ENCODE results near the gene PAK4.
"Not testable (repeated sequence)": the region's sequence is repeated elsewhere in the genome, so short reads cannot be mapped to it uniquely, and the experiment has no call there.

PAK4 gene

DNA sequence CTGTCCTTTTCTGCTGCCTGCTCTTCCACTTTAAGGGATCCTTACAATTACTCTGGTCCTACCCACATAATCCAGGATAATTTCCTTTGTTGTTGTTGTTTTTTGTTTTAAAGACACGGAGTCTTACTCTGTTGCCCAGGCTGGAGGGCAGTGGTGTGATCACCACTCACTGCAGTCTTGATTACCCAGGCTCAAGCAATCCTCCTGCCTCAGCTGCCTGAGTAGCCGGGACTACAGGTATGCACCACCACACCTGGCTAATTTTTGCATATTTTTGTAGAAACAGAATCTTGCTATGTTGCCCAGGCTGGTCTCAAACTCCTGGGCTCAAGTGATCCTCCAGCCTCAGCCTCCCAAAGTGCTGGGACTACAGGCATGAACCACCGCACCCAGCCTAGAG, 89.7 kb downstream of the PAK4 start:
- H3K4me3 ChIP-seq (ENCODE audit: low read depth in 1 of 5, low read length in 5 of 5); H3K9ac ChIP-seq (ENCODE audit: low read length in 5 of 5); H3K4me1 ChIP-seq (ENCODE audit: control insufficient read depth in 5 of 5, insufficient read depth in 5 of 5, low read length in 5 of 5); H3K27me3 ChIP-seq (ENCODE audit: control insufficient read depth in 5 of 5, insufficient read depth in 4 of 5, low read length in 5 of 5); H3K9me3 ChIP-seq (ENCODE audit: control insufficient read depth in 5 of 5, low read length in 5 of 5); H3K36me3 ChIP-seq (ENCODE audit: control insufficient read depth in 5 of 5, insufficient read depth in 5 of 5, low read length in 5 of 5); H3K27ac ChIP-seq (ENCODE audit: low read depth, low read length): not testable (repeated sequence)

DNA sequence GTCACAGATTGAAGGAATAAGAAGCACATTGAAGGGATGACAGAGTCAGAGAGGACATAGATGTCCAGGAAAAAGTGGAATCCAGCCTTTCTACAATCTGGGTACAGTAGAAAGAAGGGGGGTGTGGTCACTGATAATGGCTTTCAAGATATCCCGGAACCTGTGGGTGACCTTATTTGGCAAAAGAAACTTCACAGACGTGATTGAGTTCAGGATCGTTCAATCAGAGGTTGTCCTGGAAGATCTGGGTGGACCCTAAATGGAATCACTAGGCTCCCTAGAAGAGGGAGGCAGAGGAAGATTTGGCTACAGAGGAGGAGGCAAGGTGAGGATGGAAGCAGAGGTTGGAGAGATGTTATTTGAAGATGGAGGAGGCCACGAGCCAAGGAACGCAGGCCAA, 91.5 kb downstream of the PAK4 start:
- Histone ChIP-seq H3K36me3 (ENCODE audit: control insufficient read depth in 5 of 5, insufficient read depth in 5 of 5, low read length in 5 of 5) (no peaks in the 10 kb centered on the region), H3K27me3 (ENCODE audit: control insufficient read depth in 5 of 5, insufficient read depth in 4 of 5, low read length in 5 of 5) (peaks cover 0 to 4% (median 2%) of the 10 kb centered on the region in 5 donors), H3K9me3 (ENCODE audit: control insufficient read depth in 5 of 5, low read length in 5 of 5) (peaks cover 0 to 7% (median 6%) of the 10 kb centered on the region in 5 donors)

DNA sequence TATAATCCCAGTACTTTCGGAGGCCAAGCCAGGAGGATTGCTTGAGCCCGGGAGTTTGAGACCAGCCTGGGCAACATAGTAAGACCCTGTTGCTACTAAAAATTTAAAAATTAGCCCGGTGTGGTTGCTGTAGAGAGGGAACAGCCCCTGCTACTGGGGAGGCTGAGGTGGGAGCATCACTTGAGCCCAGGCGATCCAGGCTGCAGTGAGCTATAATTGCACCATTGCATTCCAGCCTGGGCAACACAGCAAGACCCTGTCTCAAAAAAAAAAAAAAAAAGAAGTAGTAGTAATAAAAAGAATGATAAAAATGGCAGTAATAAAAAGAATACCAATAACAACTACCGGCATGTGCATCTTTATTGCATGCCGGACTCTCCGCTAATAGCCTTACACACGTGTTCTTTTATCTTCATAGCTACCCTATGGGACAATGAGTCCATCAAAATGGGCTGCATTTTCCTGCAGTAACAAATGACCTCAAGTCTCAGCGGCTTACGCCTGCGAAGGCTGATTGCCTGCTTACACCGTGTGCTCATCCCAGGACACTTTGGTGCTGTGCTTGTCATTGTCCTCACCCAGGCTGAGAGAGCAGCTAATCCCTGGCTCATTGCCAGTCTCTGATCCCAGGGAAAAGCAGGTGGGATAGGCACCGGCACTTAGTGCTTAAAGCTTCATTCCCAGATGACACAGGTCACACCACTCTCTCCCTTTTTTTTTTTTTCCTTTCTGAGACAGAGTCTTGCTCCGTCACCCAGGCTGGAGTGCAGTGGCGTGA, 92.8 kb downstream of the PAK4 start:
- H3K27me3 ChIP-seq (ENCODE audit: control insufficient read depth in 5 of 5, insufficient read depth in 4 of 5, low read length in 5 of 5), result peaks cover 0 to 4% (median 2%) of the 10 kb centered on the region in 5 donors
- H3K27ac ChIP-seq (ENCODE audit: low read depth, low read length), result no peak overlapping the region
- H3K9ac ChIP-seq (ENCODE audit: low read length in 5 of 5), result no peak overlapping the region
- H3K4me1 ChIP-seq (ENCODE audit: control insufficient read depth in 5 of 5, insufficient read depth in 5 of 5, low read length in 5 of 5), result peaks cover 0 to 4% (median 0%) of the 10 kb centered on the region in 5 donors
- H3K4me3 ChIP-seq (ENCODE audit: low read depth in 1 of 5, low read length in 5 of 5), result no peak overlapping the region
- H3K36me3 ChIP-seq (ENCODE audit: control insufficient read depth in 5 of 5, insufficient read depth in 5 of 5, low read length in 5 of 5), result no peaks in the 10 kb centered on the region
- H3K9me3 ChIP-seq (ENCODE audit: control insufficient read depth in 5 of 5, low read length in 5 of 5), result peaks cover 0 to 7% (median 6%) of the 10 kb centered on the region in 5 donors

More for the DNA sequence above, 91.5 kb downstream of the PAK4 start:
- Histone ChIP-seq H3K4me3 (ENCODE audit: low read depth in 1 of 5, low read length in 5 of 5) (no peak overlapping the region), H3K9ac (ENCODE audit: low read length in 5 of 5) (no peak overlapping the region), H3K4me1 (ENCODE audit: control insufficient read depth in 5 of 5, insufficient read depth in 5 of 5, low read length in 5 of 5) (peaks cover 0 to 4% (median 0%) of the 10 kb centered on the region in 5 donors), H3K27ac (ENCODE audit: low read depth, low read length) (no peak overlapping the region)

DNA sequence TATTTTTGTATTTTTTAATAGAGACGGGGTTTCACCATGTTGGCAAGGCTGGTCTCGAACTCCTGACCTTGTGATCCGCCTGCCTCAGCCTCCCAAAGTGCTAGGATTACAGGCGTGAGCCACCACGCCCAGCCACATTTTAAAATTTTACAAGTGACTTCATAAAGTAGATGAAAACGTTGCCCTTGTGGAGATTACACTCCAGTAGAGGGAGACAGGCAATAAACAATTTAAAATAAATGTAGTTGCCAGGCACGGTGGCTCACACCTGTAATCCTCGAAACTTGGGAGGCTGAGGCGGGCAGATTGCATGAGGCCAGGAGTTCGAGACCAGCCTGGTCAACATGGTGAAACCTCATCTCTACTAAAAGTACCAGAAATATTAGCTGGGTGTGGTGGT, 93.5 kb downstream of the PAK4 start:
- H3K27me3 ChIP-seq (ENCODE audit: control insufficient read depth in 5 of 5, insufficient read depth in 4 of 5, low read length in 5 of 5); H3K36me3 ChIP-seq (ENCODE audit: control insufficient read depth in 5 of 5, insufficient read depth in 5 of 5, low read length in 5 of 5): not testable (repeated sequence)

DNA sequence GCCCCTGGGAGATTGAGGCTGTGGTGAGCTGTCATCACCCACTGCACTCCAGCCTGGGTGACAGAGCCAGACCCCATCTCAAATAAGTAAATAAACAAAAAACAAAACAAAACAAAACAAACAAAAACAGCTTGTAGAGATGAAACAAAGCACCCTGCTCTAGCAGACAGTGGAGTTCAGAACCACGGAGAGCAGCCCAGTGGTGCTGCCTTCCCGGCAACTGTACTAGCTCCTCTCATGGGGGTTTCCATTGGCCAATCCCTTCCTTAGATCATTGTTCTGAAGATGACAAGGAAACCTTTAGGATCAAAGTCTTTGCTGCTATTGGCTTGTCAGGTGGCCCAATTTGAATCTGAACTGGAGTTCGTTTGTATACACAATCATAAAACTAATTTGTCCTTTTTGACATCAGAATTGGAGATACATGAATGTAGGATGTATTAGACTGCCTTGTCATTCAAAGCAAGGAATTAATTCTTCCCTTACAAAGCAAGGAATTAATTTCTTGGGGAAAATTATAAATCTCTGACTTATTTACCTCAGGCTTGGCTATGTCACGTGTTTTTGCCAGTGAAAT, 98.2 kb downstream of the PAK4 start:
- peaks cover 0 to 5% (median 2%) of the 10 kb centered on the region in 5 donors for H3K27me3 ChIP-seq (ENCODE audit: control insufficient read depth in 5 of 5, insufficient read depth in 4 of 5, low read length in 5 of 5)
- H3K9ac ChIP-seq (ENCODE audit: low read length in 5 of 5), result no peak overlapping the region
- no peaks in the 10 kb centered on the region for H3K4me1 ChIP-seq (ENCODE audit: control insufficient read depth in 5 of 5, insufficient read depth in 5 of 5, low read length in 5 of 5)
- no peaks in the 10 kb centered on the region for H3K9me3 ChIP-seq (ENCODE audit: control insufficient read depth in 5 of 5, low read length in 5 of 5)
- H3K36me3 ChIP-seq (ENCODE audit: control insufficient read depth in 5 of 5, insufficient read depth in 5 of 5, low read length in 5 of 5), result no peaks in the 10 kb centered on the region
- H3K4me3 ChIP-seq (ENCODE audit: low read depth in 1 of 5, low read length in 5 of 5), result no peak overlapping the region
- no peak overlapping the region for H3K27ac ChIP-seq (ENCODE audit: low read depth, low read length)

More for the DNA sequence above, 93.5 kb downstream of the PAK4 start:
- not testable (repeated sequence) for H3K4me1 ChIP-seq (ENCODE audit: control insufficient read depth in 5 of 5, insufficient read depth in 5 of 5, low read length in 5 of 5); H3K9me3 ChIP-seq (ENCODE audit: control insufficient read depth in 5 of 5, low read length in 5 of 5); H3K27ac ChIP-seq (ENCODE audit: low read depth, low read length); H3K9ac ChIP-seq (ENCODE audit: low read length in 5 of 5); H3K4me3 ChIP-seq (ENCODE audit: low read depth in 1 of 5, low read length in 5 of 5)

DNA sequence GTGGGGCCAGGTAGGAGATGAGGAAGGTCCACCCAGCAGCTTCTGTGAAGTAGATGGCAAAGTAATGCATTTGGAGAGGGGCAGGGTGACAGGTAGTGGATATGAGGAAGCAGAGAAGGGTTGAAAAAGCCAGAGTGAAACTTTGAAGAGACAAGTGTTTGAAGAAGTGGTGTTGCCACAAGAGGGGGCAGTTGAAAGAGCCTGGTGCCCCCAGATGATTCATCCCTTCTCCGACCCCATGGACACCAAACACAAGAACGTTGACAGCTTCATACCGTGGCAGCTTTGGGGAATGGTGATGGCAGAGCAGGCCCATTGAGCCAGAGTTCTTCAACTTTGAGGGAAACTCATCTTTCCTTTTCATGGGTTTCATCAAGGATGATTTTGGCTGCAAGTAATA, 99.3 kb downstream of the PAK4 start:
- H3K4me1 ChIP-seq (ENCODE audit: control insufficient read depth in 5 of 5, insufficient read depth in 5 of 5, low read length in 5 of 5), result no peaks in the 10 kb centered on the region
- H3K27ac ChIP-seq (ENCODE audit: low read depth, low read length), result no peak overlapping the region
- no peak overlapping the region for H3K9ac ChIP-seq (ENCODE audit: low read length in 5 of 5)
- H3K4me3 ChIP-seq (ENCODE audit: low read depth in 1 of 5, low read length in 5 of 5), result no peak overlapping the region
- no peaks in the 10 kb centered on the region for H3K36me3 ChIP-seq (ENCODE audit: control insufficient read depth in 5 of 5, insufficient read depth in 5 of 5, low read length in 5 of 5)
- H3K27me3 ChIP-seq (ENCODE audit: control insufficient read depth in 5 of 5, insufficient read depth in 4 of 5, low read length in 5 of 5), result peaks cover 0 to 5% (median 2%) of the 10 kb centered on the region in 5 donors
- H3K9me3 ChIP-seq (ENCODE audit: control insufficient read depth in 5 of 5, low read length in 5 of 5), result no peaks in the 10 kb centered on the region

Measured in subcutaneous abdominal adipose tissue (tissue), 5 donors.